Trophoblast cell (in vitro differentiated cells and primary cell): Measurements from ENCODE around the gene ICAM5.
A peak's percentile ranks its signal among the peaks of the same experiment; 100 is the strongest.

ENCODE experiments used
- DNase-seq, 2 donors: peaks; one replicate each; pipeline ENCODE4 v3.0.0-alpha.2; 2016
- H2AFZ ChIP-seq: 2 replicates; pipeline ENCODE4 v1.6.1; 2013; ENCODE audit warnings: low read length, moderate library complexity, mild to moderate bottlenecking; ENCODE audit not compliant: insufficient read depth, poor library complexity
- H2AK5ac ChIP-seq: 2 replicates; pipeline ENCODE4 v1.6.1; 2013; ENCODE audit warnings: mild to moderate bottlenecking, low read length
- H2BK120ac ChIP-seq: 2 replicates; pipeline ENCODE4 v1.6.1; 2013; ENCODE audit warnings: low read length, mild to moderate bottlenecking, moderate library complexity; ENCODE audit not compliant: insufficient read depth, poor library complexity
- H2BK12ac ChIP-seq: 2 replicates; pipeline ENCODE4 v1.6.1; 2013; ENCODE audit warnings: mild to moderate bottlenecking, low read length, moderate library complexity
- H2BK5ac ChIP-seq: 2 replicates; pipeline ENCODE4 v1.6.1; 2013; ENCODE audit warnings: low read length, low read depth, moderate library complexity, mild to moderate bottlenecking; ENCODE audit not compliant: poor library complexity
- H3K14ac ChIP-seq: 2 replicates; pipeline ENCODE4 v1.6.1; 2013; ENCODE audit warnings: mild to moderate bottlenecking, low read length
- H3K18ac ChIP-seq: 2 replicates; pipeline ENCODE4 v1.6.1; 2013; ENCODE audit warnings: mild to moderate bottlenecking, low read length
- H3K23ac ChIP-seq: 2 replicates; pipeline ENCODE4 v1.6.1; 2013; ENCODE audit warnings: low read length
- H3K27ac ChIP-seq: 2 replicates; pipeline ENCODE4 v1.5.1; 2013; ENCODE audit warnings: low read depth, mild to moderate bottlenecking, inconsistent platforms, low read length, moderate library complexity
- H3K27me3 ChIP-seq: 2 replicates; pipeline ENCODE4 v1.6.1; 2013; ENCODE audit warnings: inconsistent platforms, mild to moderate bottlenecking, low read length, moderate library complexity; ENCODE audit not compliant: insufficient read depth
- H3K36me3 ChIP-seq, 2 experiments: 1 replicate in 1 of 2; 2 replicates in 1 of 2; pipeline ENCODE4 v1.6.1; 2013; ENCODE audit warnings: low read length in 2 of 2, mild to moderate bottlenecking in 2 of 2, moderate library complexity in 1 of 2; ENCODE audit not compliant: insufficient read depth in 2 of 2, control insufficient read depth in 1 of 2
- H3K4ac ChIP-seq: 2 replicates; pipeline ENCODE4 v1.6.1; 2013; ENCODE audit warnings: low read depth, mild to moderate bottlenecking, low read length, moderate library complexity
- H3K4me1 ChIP-seq, 2 experiments: 1 replicate in 1 of 2; 2 replicates in 1 of 2; pipeline ENCODE4 v1.6.1; 2013; ENCODE audit warnings: low read length in 2 of 2, mild to moderate bottlenecking in 2 of 2, moderate library complexity in 1 of 2; ENCODE audit not compliant: insufficient read depth in 2 of 2, control insufficient read depth in 1 of 2
- H3K4me2 ChIP-seq: 2 replicates; pipeline ENCODE4 v1.6.1; 2013; ENCODE audit warnings: inconsistent platforms, mild to moderate bottlenecking, low read length, moderate library complexity
- H3K4me3 ChIP-seq: 2 replicates; pipeline ENCODE4 v1.5.1; 2013; ENCODE audit warnings: mild to moderate bottlenecking, low read depth, low read length, inconsistent platforms
- H3K79me1 ChIP-seq: one replicate; pipeline ENCODE4 v1.6.1; 2013; ENCODE audit warnings: low read length
- H3K79me2 ChIP-seq: 2 replicates; pipeline ENCODE4 v1.6.1; 2013; ENCODE audit warnings: low read length, mild to moderate bottlenecking; ENCODE audit not compliant: control insufficient read depth, insufficient read depth, poor library complexity
- H3K9ac ChIP-seq: 2 replicates; pipeline ENCODE4 v1.6.1; 2013; ENCODE audit warnings: mild to moderate bottlenecking, low read length
- H3K9me3 ChIP-seq: 2 replicates; pipeline ENCODE4 v1.6.1; 2013; ENCODE audit warnings: low read depth, mild to moderate bottlenecking, control low read depth, inconsistent platforms, low read length; ENCODE audit not compliant: insufficient read depth
- H4K12ac ChIP-seq: 2 replicates; pipeline ENCODE4 v1.6.1; 2013; ENCODE audit warnings: low read depth, mild to moderate bottlenecking, low read length, moderate library complexity
- H4K8ac ChIP-seq: 2 replicates; pipeline ENCODE4 v1.6.1; 2013; ENCODE audit warnings: low read depth, mild to moderate bottlenecking, low read length, moderate library complexity
- H4K91ac ChIP-seq: one replicate; pipeline ENCODE4 v1.6.1; 2013; ENCODE audit warnings: low read depth, mild to moderate bottlenecking, low read length, moderate library complexity
- WGBS: extraction: QIAGEN DNeasy Blood & Tissue Kit; methylation state at CpG from one replicate; pipeline ENCODE4 v1.1.7; 2013; ENCODE audit warnings: missing lambda C conversion rate; ENCODE audit not compliant: insufficient read length, insufficient coverage; ENCODE audit errors: extremely low coverage; 5-methylcytosine and 5-hydroxymethylcytosine counted together

ICAM5 gene

DNA sequence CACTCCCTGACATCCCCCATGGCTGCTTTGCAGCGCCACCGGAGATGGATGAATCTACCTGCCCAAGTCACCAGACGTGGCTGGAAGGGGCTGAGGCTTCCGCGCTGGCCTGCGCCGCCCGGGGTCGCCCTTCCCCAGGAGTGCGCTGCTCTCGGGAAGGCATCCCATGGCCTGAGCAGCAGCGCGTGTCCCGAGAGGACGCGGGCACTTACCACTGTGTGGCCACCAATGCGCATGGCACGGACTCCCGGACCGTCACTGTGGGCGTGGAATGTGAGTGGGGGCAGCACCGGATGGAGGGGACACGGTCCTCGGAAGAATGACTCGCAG is 4.6 kb downstream of the ICAM5 start:
- peaks cover 40% of the 10 kb centered on the region for H3K9me3 ChIP-seq
- H3K79me2 ChIP-seq = no peaks in the 10 kb centered on the region
- H3K14ac ChIP-seq = no peak overlapping the region
- no peak overlapping the region for H2BK5ac ChIP-seq
- H4K91ac ChIP-seq = no peak overlapping the region
- H2AFZ ChIP-seq = no peak overlapping the region
- H3K18ac ChIP-seq = no peak overlapping the region
- H2AK5ac ChIP-seq = no peak overlapping the region
- no peak overlapping the region for H3K4ac ChIP-seq
- no peak overlapping the region for H2BK120ac ChIP-seq
- no peaks in the 10 kb centered on the region for H3K36me3 ChIP-seq
- peaks cover 9 to 31% of the 10 kb centered on the region in 2 experiments for H3K4me1 ChIP-seq
- H2BK12ac ChIP-seq = no peak overlapping the region
- H4K12ac ChIP-seq = no peak overlapping the region
- no peak overlapping the region for H3K4me3 ChIP-seq
- H3K27me3 ChIP-seq = peaks cover 74% of the 10 kb centered on the region
- DNase-seq = no peak
- no peak overlapping the region for H3K4me2 ChIP-seq
- H3K79me1 ChIP-seq = no peaks in the 10 kb centered on the region
- H3K27ac ChIP-seq = no peak overlapping the region
- no peak overlapping the region for H4K8ac ChIP-seq
- no CpG with 5 or more reads among the region's 25 CpGs for WGBS
- no peak overlapping the region for H3K23ac ChIP-seq
- H3K9ac ChIP-seq = no peak overlapping the region

GRCh38 chr19:10295305-10295846 is 5.6 kb downstream of the ICAM5 start:
- H2BK5ac ChIP-seq = no peak overlapping the region
- no peak overlapping the region for H3K27ac ChIP-seq
- H3K9ac ChIP-seq = no peak overlapping the region
- H3K4me1 ChIP-seq = peaks cover 9 to 28% of the 10 kb centered on the region in 2 experiments
- H3K9me3 ChIP-seq = peaks cover 37% of the 10 kb centered on the region
- H4K91ac ChIP-seq = no peak overlapping the region
- H3K4me2 ChIP-seq = peak overlapping the region; percentile 49
- H3K4ac ChIP-seq = no peak overlapping the region
- H2BK120ac ChIP-seq = no peak overlapping the region
- H4K8ac ChIP-seq = no peak overlapping the region
- no peaks in the 10 kb centered on the region for H3K79me1 ChIP-seq
- H3K14ac ChIP-seq = no peak overlapping the region
- H3K4me3 ChIP-seq = peak overlapping the region; percentile 37
- no peaks in the 10 kb centered on the region for H3K79me2 ChIP-seq
- DNase-seq = peak in 1 of 2 donors; percentile 27
- no peak overlapping the region for H3K18ac ChIP-seq
- no peak overlapping the region for H4K12ac ChIP-seq
- no peaks in the 10 kb centered on the region for H3K36me3 ChIP-seq
- H2AFZ ChIP-seq = no peak overlapping the region
- peaks cover 64% of the 10 kb centered on the region for H3K27me3 ChIP-seq
- H2AK5ac ChIP-seq = no peak overlapping the region
- no peak overlapping the region for H3K23ac ChIP-seq
- no peak overlapping the region for H2BK12ac ChIP-seq
- WGBS = no CpG with 5 or more reads among the region's 48 CpGs

DNA sequence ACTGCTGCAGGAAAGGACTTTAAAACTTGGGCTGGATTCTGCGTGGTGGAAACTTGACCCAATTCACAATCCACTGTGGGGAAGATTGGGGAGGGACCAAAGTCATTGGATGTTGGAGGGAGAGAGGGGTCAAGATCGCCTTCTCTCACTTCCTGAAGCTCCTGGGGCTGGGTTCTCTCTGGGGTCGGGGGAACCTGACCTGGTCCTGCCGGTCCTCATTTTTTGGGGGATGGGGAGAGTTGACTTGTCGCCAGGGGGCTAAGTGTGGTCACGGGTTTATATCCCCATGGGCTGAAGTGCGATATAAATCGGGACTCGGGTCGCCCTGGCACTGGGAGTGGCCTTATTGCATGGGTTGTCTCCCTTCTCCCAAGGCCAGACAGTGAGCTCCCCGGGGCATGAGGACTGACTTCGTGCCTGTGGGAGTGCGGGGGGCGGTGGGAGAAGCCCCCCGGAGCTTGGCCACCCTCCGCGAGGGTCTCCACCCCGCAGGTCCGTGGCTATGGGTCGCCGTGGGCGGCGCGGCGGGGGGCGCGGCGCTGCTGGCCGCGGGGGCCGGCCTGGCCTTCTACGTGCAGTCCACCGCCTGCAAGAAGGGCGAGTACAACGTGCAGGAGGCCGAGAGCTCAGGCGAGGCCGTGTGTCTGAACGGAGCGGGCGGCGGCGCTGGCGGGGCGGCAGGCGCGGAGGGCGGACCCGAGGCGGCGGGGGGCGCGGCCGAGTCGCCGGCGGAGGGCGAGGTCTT is 6.3 kb downstream of the ICAM5 start:
- H3K9me3 ChIP-seq = peaks cover 37% of the 10 kb centered on the region
- no peak overlapping the region for H3K23ac ChIP-seq
- H3K4me2 ChIP-seq = peak overlapping the region; percentile 19
- no peak overlapping the region for H4K8ac ChIP-seq
- no peak overlapping the region for H2AK5ac ChIP-seq
- H2BK120ac ChIP-seq = no peak overlapping the region
- no peak overlapping the region for H3K18ac ChIP-seq
- no peak overlapping the region for H3K4ac ChIP-seq
- no peak overlapping the region for H3K14ac ChIP-seq
- no peak overlapping the region for H3K4me3 ChIP-seq
- H3K4me1 ChIP-seq = peaks cover 9 to 26% of the 10 kb centered on the region in 2 experiments
- H3K9ac ChIP-seq = no peak overlapping the region
- WGBS = no CpG with 5 or more reads among the region's 58 CpGs
- H2BK12ac ChIP-seq = no peak overlapping the region
- H2BK5ac ChIP-seq = no peak overlapping the region
- H3K27ac ChIP-seq = no peak overlapping the region
- DNase-seq = no peak
- H2AFZ ChIP-seq = no peak overlapping the region
- no peak overlapping the region for H4K12ac ChIP-seq
- no peaks in the 10 kb centered on the region for H3K79me1 ChIP-seq
- no peaks in the 10 kb centered on the region for H3K79me2 ChIP-seq
- no peaks in the 10 kb centered on the region for H3K36me3 ChIP-seq
- no peak overlapping the region for H4K91ac ChIP-seq
- H3K27me3 ChIP-seq = peaks cover 58% of the 10 kb centered on the region

- Histone ChIP-seq H3K4me1 (peaks cover 0 to 14% of the 10 kb centered on the region in 2 experiments), H4K12ac (no peak overlapping the region), H3K4ac (no peak overlapping the region), H3K79me1 (no peaks in the 10 kb centered on the region), H3K23ac (no peak overlapping the region), H3K4me3 (peak overlapping the region; percentile 3), H4K91ac (no peak overlapping the region), H2BK120ac (no peak overlapping the region), H3K18ac (no peak overlapping the region), H2AFZ (no peak overlapping the region), H2BK5ac (no peak overlapping the region), H2BK12ac (no peak overlapping the region), H3K27me3 (peaks cover 20% of the 10 kb centered on the region), H2AK5ac (no peak overlapping the region), H3K4me2 (no peak overlapping the region), H4K8ac (no peak overlapping the region), H3K79me2 (no peaks in the 10 kb centered on the region), H3K9ac (no peak overlapping the region), H3K36me3 (peaks cover 0 to 7% of the 10 kb centered on the region in 2 experiments), H3K27ac (no peak overlapping the region), H3K14ac (no peak overlapping the region), H3K9me3 (peaks cover 14% of the 10 kb centered on the region)
- no CpG with 5 or more reads among the region's 14 CpGs for WGBS
- DNase-seq = no peak
Observed at GRCh38 chr19:10299545-10300458, 10.1 kb downstream of the ICAM5 start.
